22Rv1 (cell line): ENCODE data around the gene MAPT.

Experiments
- H3K27ac ChIP-seq: fragments of 450-650 bp; 2 replicates; pipeline ENCODE4 v1.5.1; 2017
- CTCF ChIP-seq: fragments of 450-650 bp; IDR thresholded peaks from 2 replicates; pipeline ENCODE4 v1.5.1; 2017; ENCODE audit warnings: mild to moderate bottlenecking
- ZFX ChIP-seq: fragments of 450-650 bp; IDR thresholded peaks from 2 replicates; pipeline ENCODE4 v1.6.1; 2017; ENCODE audit warnings: antibody characterized with exemption, borderline replicate concordance

Gene MAPT

GRCh38 chr17:45847747-45848146 lies 46.6 kb upstream of the MAPT start:
- H3K27ac ChIP-seq = no peak overlapping the region
- no peak for TF ChIP-seq ZFX
- TF ChIP-seq CTCF = no peak

- H3K27ac ChIP-seq = no peak overlapping the region
- TF ChIP-seq CTCF = no peak
- TF ChIP-seq ZFX = no peak
Observed at GRCh38 chr17:45848405-45848804, 45.9 kb upstream of the MAPT start.

GRCh38 chr17:45848868-45849535 lies 45.4 kb upstream of the MAPT start:
- no peak overlapping the region for H3K27ac ChIP-seq
- TF ChIP-seq ZFX (no peak), CTCF (no peak)

- TF ChIP-seq CTCF (no peak), ZFX (no peak)
Observed at GRCh38 chr17:45849536-45849990, 44.8 kb upstream of the MAPT start.

GRCh38 chr17:45850011-45850410 lies 44.3 kb upstream of the MAPT start:
- TF ChIP-seq ZFX = no peak
- TF ChIP-seq CTCF = no peak
- no peak overlapping the region for H3K27ac ChIP-seq

More at GRCh38 chr17:45849536-45849990, 44.8 kb upstream of the MAPT start:
- no peak overlapping the region for H3K27ac ChIP-seq

- no peak overlapping the region for H3K27ac ChIP-seq
- no peak for TF ChIP-seq ZFX
- no peak for TF ChIP-seq CTCF
Observed at GRCh38 chr17:45850468-45850867, 43.9 kb upstream of the MAPT start.

GRCh38 chr17:45851022-45851421 lies 43.3 kb upstream of the MAPT start:
- TF ChIP-seq CTCF (no peak), ZFX (no peak)
- H3K27ac ChIP-seq = no peak overlapping the region
